OCI-LY1 (cell line): ENCODE results near the gene BAHD1.

Experiments used
- H2AFZ ChIP-seq: fragments of 200-600 bp; sonication (generic), shearing (Covaris generic); 2 replicates; pipeline ENCODE4 v1.6.0; 2014; ENCODE audit warnings: antibody characterized with exemption, mild to moderate bottlenecking, low read length
- H3F3A ChIP-seq: fragments of 200-600 bp; sonication (generic), shearing (Covaris generic); 2 replicates; pipeline ENCODE4 v1.6.0; 2014; ENCODE audit warnings: mild to moderate bottlenecking, antibody characterized with exemption, low read length, moderate library complexity; ENCODE audit not compliant: insufficient read depth
- H3K27ac ChIP-seq: fragments of 200-600 bp; sonication (generic); 2 replicates; pipeline ENCODE4 v1.5.1; 2014; ENCODE audit warnings: low read length, mixed run types, mild to moderate bottlenecking, low read depth; ENCODE audit not compliant: poor library complexity, severe bottlenecking
- H3K27me3 ChIP-seq: fragments of 200-600 bp; sonication (generic); 2 replicates; pipeline ENCODE4 v1.6.0; 2014; ENCODE audit warnings: antibody characterized with exemption, mild to moderate bottlenecking, low read length, moderate library complexity; ENCODE audit not compliant: insufficient read depth
- H3K36me3 ChIP-seq: fragments of 200-600 bp; sonication (generic); 2 replicates; pipeline ENCODE4 v1.6.1; 2014; ENCODE audit warnings: mild to moderate bottlenecking, antibody characterized with exemption, low read length, moderate library complexity, mixed read lengths; ENCODE audit not compliant: insufficient read depth
- H3K4me1 ChIP-seq: fragments of 200-600 bp; sonication (generic); 2 replicates; pipeline ENCODE4 v1.5.1; 2014; ENCODE audit warnings: mild to moderate bottlenecking, low read length, moderate library complexity; ENCODE audit not compliant: insufficient read depth, severe bottlenecking
- H3K4me2 ChIP-seq: fragments of 200-600 bp; sonication (generic), shearing (Covaris generic); 2 replicates; pipeline ENCODE4 v1.6.1; 2014; ENCODE audit warnings: low read length
- H3K4me3 ChIP-seq: fragments of 200-600 bp; sonication (generic); 2 replicates; pipeline ENCODE4 v1.5.1; 2014; ENCODE audit warnings: low read length, low read depth, mild to moderate bottlenecking, mixed read lengths; ENCODE audit not compliant: poor library complexity, severe bottlenecking
- H3K79me2 ChIP-seq: fragments of 200-600 bp; shearing (Covaris generic); 2 replicates; pipeline ENCODE4 v1.6.1; 2016; ENCODE audit warnings: mixed run types, low read length, mixed read lengths; ENCODE audit not compliant: insufficient read depth
- H3K9ac ChIP-seq: fragments of 200-600 bp; sonication (generic), shearing (Covaris generic); 2 replicates; pipeline ENCODE4 v1.6.1; 2014; ENCODE audit warnings: mild to moderate bottlenecking, low read length, mixed read lengths
- H3K9me2 ChIP-seq: fragments of 200-600 bp; sonication (generic), shearing (Covaris generic); 2 replicates; pipeline ENCODE4 v1.6.1; 2014; ENCODE audit warnings: low read depth, mild to moderate bottlenecking, low read length, mixed read lengths
- H3K9me3 ChIP-seq: fragments of 200-600 bp; shearing (Covaris generic); 2 replicates; pipeline ENCODE4 v1.6.1; 2014; ENCODE audit warnings: low read length, mixed read lengths
- H4K20me1 ChIP-seq: fragments of 200-600 bp; sonication (generic), shearing (Covaris generic); 2 replicates; pipeline ENCODE4 v1.6.0; 2016; ENCODE audit warnings: mild to moderate bottlenecking, low read length; ENCODE audit not compliant: insufficient read depth
- CTCF ChIP-seq: fragments of 200-600 bp; sonication (generic), shearing (Covaris generic); IDR thresholded peaks from 2 replicates; pipeline ENCODE4 v1.5.1; 2017; ENCODE audit warnings: mild to moderate bottlenecking, antibody characterized with exemption, low read length, moderate library complexity, mixed read lengths
- EZH2 ChIP-seq: fragments of 200-600 bp; sonication (generic), shearing (Covaris generic); IDR thresholded peaks from 2 replicates; pipeline ENCODE4 v1.8.0; 2017; ENCODE audit warnings: borderline replicate concordance, mixed run types, mild to moderate bottlenecking, antibody characterized with exemption, low read length, moderate library complexity, mixed read lengths

The BAHD1 gene

DNA sequence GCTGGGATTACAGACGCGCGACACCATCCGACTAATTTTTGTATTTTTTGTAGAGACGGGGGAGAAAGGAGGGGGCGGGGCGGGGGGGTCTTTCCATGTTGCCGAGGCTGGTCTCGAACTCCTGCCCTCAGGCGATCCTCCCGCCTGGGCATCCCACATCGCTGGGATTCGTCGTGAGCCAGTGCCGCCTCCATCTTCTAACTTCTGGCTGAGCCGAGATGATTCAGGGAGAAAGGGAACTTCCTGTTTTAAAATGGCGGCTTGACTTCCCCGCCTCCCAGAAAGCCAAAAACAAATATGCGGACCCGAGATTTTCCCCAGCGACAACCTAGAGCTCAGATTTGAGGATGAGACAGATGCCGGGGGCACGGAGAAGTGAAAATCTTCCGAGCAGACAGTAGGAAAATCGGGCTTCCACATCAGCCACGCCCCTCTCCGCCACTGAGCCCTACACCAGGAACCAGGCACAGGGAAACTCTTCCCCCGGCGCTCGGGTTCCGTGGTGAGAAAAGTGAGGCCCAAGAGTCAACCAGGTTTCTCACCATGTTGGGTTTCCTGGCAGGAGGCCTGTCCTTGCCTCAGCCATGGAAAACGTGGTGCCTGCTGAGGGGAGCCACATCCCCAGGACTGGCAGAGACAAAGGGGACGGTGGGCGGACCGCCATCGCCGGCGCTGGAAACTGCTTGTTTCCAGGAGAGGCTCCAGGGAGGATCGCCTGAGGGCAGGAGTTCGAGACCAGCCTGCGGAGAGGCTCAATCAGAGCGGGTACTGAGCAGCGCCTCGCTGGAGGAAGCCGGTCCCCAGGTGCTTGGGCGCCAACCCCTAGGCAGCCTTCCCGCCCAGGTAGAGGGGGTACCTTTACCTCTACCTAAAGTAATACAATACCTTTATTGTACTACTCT lies 48.8 kb downstream of the BAHD1 start:
- Histone ChIP-seq H3K27me3 (peaks cover 9% of the 10 kb centered on the region), H3K79me2 (no peaks in the 10 kb centered on the region), H3K4me1 (no peaks in the 10 kb centered on the region), H3K4me3 (no peak overlapping the region), H2AFZ (no peak overlapping the region), H3F3A (no peaks in the 10 kb centered on the region), H3K4me2 (no peak overlapping the region), H3K9me2 (no peaks in the 10 kb centered on the region), H3K36me3 (no peaks in the 10 kb centered on the region), H3K9ac (no peak overlapping the region), H3K9me3 (no peaks in the 10 kb centered on the region), H4K20me1 (no peaks in the 10 kb centered on the region), H3K27ac (no peak overlapping the region)
- TF ChIP-seq CTCF, result no peak
- no peak for TF ChIP-seq EZH2

DNA sequence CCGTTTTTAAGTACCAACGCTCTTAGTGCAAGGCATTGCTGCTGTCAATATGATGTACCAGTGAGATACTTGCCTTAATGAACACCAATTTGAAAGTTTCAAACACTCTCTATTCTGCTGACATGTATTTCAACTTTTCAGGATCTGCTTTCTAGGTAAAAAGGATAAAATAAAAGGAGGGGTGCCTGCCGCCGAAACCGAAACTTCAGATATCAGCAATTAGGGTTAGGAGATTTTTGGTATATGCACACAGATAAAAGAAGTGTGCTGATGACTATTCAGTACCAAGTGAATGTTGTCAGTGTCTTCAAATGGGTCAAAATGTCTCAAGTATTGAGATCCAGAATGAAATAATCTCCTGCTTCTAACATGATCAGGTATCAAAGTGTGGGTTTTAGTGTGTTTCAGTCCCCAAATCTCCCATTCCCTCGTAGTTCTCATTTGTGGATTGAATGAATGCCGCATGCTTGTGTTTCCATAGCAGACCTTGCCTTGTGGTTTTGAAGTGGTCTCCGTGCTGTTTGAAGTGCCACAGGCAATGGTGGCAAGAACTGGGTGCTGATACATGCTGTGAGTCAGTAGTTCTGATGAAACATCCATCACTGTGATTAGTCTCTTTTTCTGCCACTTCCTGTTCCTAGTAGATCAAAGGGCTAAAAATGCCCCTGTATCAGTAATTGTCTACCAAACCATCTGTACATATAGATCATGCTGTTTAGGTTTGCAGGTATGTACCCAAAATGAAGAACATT lies 52.5 kb downstream of the BAHD1 start:
- H3K4me2 ChIP-seq, result no peak overlapping the region
- no peak overlapping the region for H2AFZ ChIP-seq
- no peak overlapping the region for H3K9ac ChIP-seq
- no peak overlapping the region for H3K27ac ChIP-seq
- H3K9me2 ChIP-seq, result no peaks in the 10 kb centered on the region
- no peaks in the 10 kb centered on the region for H3K36me3 ChIP-seq
- H3K27me3 ChIP-seq, result peaks cover 10% of the 10 kb centered on the region
- TF ChIP-seq CTCF, result no peak
- TF ChIP-seq EZH2, result no peak
- H3K4me1 ChIP-seq, result no peaks in the 10 kb centered on the region
- H3F3A ChIP-seq, result no peaks in the 10 kb centered on the region
- no peaks in the 10 kb centered on the region for H3K79me2 ChIP-seq
- H4K20me1 ChIP-seq, result no peaks in the 10 kb centered on the region
- H3K9me3 ChIP-seq, result no peaks in the 10 kb centered on the region
- H3K4me3 ChIP-seq, result no peak overlapping the region

DNA sequence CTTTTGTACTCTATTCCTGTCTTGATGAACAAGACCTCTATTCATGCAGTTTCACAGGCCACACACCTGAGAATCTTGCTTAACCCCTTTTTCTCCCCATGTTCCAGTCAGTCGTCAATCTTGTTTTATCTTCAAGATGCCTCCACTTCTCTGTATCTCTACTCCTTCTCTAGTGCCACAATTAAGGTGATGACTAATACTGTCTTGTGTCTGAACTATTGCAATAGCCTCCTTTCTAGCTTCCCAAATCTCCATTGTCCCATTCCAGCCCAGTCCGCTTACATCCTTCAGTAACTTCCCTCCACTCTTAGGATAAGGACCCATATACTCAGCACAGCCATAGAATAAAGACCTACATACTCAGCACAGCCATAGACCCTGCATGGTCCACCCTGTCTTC lies 54.8 kb downstream of the BAHD1 start:
- no peaks in the 10 kb centered on the region for H3K4me1 ChIP-seq
- no peak overlapping the region for H3K9ac ChIP-seq
- no peaks in the 10 kb centered on the region for H3K79me2 ChIP-seq
- H3K27me3 ChIP-seq, result peaks cover 10% of the 10 kb centered on the region; the same call in 1 of the 2 replicates
- no peak overlapping the region for H3K27ac ChIP-seq
- no peak overlapping the region for H3K4me3 ChIP-seq
- no peaks in the 10 kb centered on the region for H3K36me3 ChIP-seq
- no peaks in the 10 kb centered on the region for H3F3A ChIP-seq
- no peak overlapping the region for H3K4me2 ChIP-seq
- no peak for TF ChIP-seq EZH2
- no peak for TF ChIP-seq CTCF
- no peak overlapping the region for H2AFZ ChIP-seq
- H3K9me2 ChIP-seq, result no peaks in the 10 kb centered on the region
- no peaks in the 10 kb centered on the region for H4K20me1 ChIP-seq
- H3K9me3 ChIP-seq, result no peaks in the 10 kb centered on the region
